HG03064 (cell line): ENCODE results near the gene FAM229A.

ENCODE experiments used
- ATAC-seq: cut with Tn5 transposase; IDR thresholded peaks from one replicate; pipeline ENCODE4 v1.9.1; 2021; ENCODE audit warnings: low read depth; ENCODE audit not compliant: unreplicated experiment

The FAM229A gene

GRCh38 chr1:32350785-32351398, 11.4 kb downstream of the FAM229A start:
- peak; percentile 41 for ATAC-seq

- ATAC-seq, result no peak
Observed at GRCh38 chr1:32349211-32349708, 13.0 kb downstream of the FAM229A start.

DNA sequence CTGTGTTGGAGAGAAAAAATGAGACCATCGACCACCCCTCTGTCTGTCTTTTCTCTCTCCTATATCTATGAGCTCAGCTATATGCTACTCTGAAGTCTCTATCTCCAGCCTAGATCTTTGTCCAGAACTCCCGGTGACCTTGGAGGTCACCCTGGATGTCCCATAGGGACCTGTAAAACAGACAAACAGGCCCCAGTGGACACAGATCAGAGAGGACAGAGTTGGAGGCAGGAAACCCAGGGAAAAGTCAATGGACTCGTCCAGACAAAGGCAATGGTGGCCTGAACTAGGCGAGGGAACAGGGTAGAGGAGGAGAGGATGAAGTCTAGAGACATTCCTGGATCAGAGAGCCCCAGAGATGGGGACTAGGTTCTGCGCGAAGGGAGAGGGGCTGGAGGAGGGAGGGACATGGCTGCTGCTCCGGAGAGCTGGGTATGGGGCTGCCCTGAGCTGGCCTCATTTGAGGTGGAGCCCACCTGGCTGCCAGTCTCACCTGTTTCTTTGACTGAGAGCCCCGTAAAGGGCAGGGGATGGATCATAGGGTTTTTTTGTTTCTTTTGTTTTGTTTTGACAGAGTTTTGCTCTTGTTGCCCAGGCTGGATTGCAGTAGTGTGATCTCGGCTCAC, 15.6 kb downstream of the FAM229A start:
- no peak for ATAC-seq

- ATAC-seq, result no peak
Observed at GRCh38 chr1:32345289-32345827, 16.9 kb downstream of the FAM229A start.

DNA sequence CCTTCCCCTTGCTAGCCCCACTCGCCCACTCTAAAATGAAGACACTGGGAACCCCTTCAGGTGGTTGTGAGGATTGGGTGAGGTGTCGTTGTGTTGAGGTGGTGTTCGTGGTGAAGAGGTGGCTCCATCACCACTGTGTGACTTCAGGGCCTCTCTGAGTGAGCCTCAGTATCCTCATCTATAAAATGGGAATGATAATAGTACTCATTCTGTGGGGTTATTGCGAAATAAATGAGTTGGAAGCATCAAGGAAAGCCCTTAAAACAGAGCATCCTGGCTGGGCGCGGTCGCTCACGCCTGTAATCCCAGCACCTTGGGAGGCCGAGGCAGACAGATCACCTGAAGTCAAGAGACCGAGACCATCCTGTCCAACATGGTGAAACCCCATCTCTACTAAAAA, 19.6 kb downstream of the FAM229A start:
- no peak for ATAC-seq

GRCh38 chr1:32341971-32342370, 20.3 kb downstream of the FAM229A start:
- ATAC-seq, result no peak

DNA sequence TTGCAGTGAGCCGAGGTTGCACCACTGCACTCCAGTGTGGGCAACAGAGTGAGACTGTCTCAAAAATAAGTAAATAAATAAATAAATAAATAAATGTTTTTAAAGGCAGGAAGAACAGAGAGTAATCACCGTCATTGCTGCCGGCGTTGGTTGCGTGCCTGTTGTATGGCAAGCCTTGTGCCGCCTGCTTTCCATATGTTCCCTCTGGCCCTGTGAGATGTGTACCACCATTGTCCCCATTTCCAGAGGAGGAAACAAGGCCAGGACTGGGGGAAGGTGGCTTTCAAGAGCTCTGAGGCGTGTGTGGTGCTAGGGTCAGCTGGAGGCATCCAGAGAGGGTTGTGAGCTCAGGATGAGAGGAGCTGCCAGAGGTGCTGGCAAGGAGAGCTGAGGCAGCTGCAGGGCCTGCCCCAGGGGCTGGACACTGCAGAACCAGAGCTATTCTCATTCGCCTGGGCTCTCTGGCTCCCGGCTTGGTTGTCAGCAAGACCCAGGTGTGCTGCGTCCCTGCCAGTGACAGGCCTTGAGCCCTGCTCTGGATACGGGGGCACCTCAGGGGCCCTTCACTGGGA, 21.0 kb downstream of the FAM229A start:
- no peak for ATAC-seq

GRCh38 chr1:32339363-32339978, 22.8 kb downstream of the FAM229A start:
- no peak for ATAC-seq

DNA sequence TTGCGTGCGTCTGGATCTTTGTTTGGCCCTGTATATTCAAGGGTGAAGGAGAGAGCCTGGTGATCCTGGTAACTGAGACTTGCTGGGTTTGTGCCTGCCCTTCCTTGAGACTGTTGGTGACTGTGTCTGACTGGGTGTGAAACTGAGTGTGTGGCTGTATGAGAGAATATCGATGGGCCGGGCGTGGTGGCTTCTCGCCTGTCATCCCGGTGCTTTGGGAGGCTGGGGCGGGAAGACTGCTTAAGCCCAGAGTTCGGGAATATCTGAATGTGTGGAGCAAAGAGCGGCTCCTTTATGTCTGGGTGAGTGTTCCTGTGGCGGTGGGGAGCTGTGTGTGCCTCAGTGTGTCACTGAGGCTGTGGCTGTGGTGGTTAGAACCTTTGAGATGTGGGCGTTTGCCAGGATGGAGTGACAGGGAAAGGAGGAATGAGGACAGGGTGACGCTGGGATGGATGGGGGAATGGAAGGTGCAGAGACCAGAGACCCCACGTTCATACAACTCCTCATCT, 23.6 kb downstream of the FAM229A start:
- no peak for ATAC-seq

GRCh38 chr1:32337855-32338636, 24.2 kb downstream of the FAM229A start:
- ATAC-seq, result no peak

GRCh38 chr1:32336963-32337675, 25.2 kb downstream of the FAM229A start:
- no peak for ATAC-seq

GRCh38 chr1:32336591-32336932, 25.7 kb downstream of the FAM229A start:
- ATAC-seq, result no peak

- ATAC-seq, result no peak
Observed at GRCh38 chr1:32335790-32336590, 26.3 kb downstream of the FAM229A start, which contains the start of gene MARCKSL1. Gene MARCKSL1, minus strand, starts transcription at chr1:32336233. Its CDS starts 200 bp downstream, at chr1:32336033.

DNA sequence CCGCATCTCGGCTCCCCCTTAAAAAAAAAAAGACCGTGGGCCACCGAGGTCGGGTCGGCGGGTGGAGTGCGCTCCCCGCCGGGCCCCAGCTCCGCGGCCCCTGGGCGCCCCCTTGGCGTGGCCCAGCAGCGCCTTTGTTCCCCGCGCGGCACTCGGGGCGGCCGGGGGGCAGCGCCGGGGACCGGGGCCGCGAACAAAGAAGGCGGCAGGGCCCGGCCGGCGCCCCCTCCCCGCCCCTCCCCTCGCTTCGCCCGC, 26.8 kb downstream of the FAM229A start:
- ATAC-seq, result no peak

- no peak for ATAC-seq
Observed at GRCh38 chr1:32334864-32335534, 27.3 kb downstream of the FAM229A start.

DNA sequence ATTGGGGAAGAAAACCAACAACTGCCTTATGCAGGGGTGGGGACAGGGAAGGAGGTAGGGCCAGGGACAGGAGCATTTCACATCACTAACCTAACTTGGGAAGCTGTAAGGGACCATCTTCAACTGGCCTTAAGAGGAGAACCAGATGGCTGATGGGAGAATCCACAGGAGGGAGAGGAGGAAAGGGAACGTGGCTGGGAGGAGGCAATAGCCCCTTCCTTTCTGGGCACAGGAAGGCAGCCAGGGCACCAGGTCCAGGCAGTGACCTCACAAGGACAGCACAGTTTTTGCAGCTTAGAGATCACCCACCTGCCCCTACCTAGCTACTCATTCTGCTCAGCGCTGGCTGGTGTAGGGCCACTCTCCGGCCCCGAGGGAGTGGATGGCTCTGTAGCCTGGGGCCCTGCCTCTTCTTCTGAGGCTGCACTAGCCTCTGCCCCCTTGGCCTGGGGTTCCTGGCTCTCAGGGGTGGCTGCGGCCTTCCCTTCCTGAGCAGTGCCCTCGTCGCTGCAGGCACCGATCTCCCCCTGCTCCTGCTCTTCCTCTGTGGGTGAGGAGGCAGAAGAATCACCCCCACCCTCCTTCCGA, 27.9 kb downstream of the FAM229A start:
- ATAC-seq, result no peak

GRCh38 chr1:32333251-32333963, 28.9 kb downstream of the FAM229A start:
- no peak for ATAC-seq
